ENCODE measurements around the gene SUSD1. TPM values are rescaled to one million over a fixed set of nuclear protein-coding genes. Genes with fewer than 3 reads are reported as not detected.
"Not testable (repeated sequence)": the region's sequence is repeated elsewhere in the genome, so short reads cannot be mapped to it uniquely, and the experiment has no call there.

The SUSD1 gene
- total and polyA plus RNA-seq, 3 experiments from 2014 or later = 5.0 to 18.1 (median 5.3) TPM

- DNase-seq = no peak
- H3K27ac Mint-ChIP-seq = peak overlapping the region in 1 of 8 donors; percentile 23
- no peaks in the 10 kb centered on the region for H3K27me3 ChIP-seq (ENCODE audit: insufficient read depth, low read length, poor library complexity, severe bottlenecking)
- no peak overlapping the region for H3K4me3 ChIP-seq (ENCODE audit: low read length)
- H3K4me3 Mint-ChIP-seq = no peak overlapping the region
- H3K27ac ChIP-seq (ENCODE audit: low read depth, low read length) = no peak overlapping the region
- H3K4me1 Mint-ChIP-seq = no peaks in the 10 kb centered on the region
- ChIA-PET CTCF (no interaction called here), POLR2A (no interaction called here)
- no peaks in the 10 kb centered on the region for H3K9me3 ChIP-seq (ENCODE audit: low read length)
- peaks cover 0 to 11% (median 2%) of the 10 kb centered on the region in 5 donors for H3K9me3 Mint-ChIP-seq
- H3K4me1 ChIP-seq (ENCODE audit: insufficient read depth, low read length) = no peaks in the 10 kb centered on the region
- H3K36me3 ChIP-seq (ENCODE audit: insufficient read depth, low read length) = no peaks in the 10 kb centered on the region
- H3K36me3 Mint-ChIP-seq = peaks cover 2 to 10% (median 5%) of the 10 kb centered on the region in 3 donors
- H3K27me3 Mint-ChIP-seq = no peaks in the 10 kb centered on the region
Measured at GRCh38 chr9:112198646-112199045, 23.5 kb upstream of the SUSD1 start.

DNA sequence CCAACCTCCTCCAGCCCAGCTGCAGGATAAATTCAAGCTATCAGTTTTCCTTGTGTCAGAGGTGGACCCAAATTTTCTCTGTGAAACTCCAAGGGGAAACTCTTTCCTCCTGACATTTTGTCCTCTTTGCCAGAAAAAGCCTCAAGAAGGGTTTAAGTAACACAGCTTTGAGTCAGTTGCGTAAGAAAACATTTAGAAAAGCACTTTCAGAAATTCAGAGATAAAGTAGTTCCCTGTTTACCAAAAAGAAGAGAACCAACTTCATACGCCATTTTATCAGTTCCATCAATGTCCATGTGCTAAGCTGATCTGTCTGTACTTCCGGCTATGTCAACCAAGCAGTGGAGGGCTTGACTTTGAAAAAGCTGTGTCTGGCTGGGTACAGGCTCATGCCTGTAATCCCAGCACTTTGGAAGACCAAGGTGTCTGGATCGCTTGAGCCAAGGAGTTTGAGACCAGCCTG, 19.9 kb upstream of the SUSD1 start:
- H3K4me3 ChIP-seq (ENCODE audit: low read length) = no peak overlapping the region
- no peaks in the 10 kb centered on the region for H3K4me1 ChIP-seq (ENCODE audit: insufficient read depth, low read length)
- H3K27ac ChIP-seq (ENCODE audit: low read depth, low read length) = peak overlapping the region; percentile 25
- no peak for DNase-seq
- ChIA-PET POLR2A (no interaction called here), CTCF (no interaction called here)
- H3K9me3 ChIP-seq (ENCODE audit: low read length) = no peaks in the 10 kb centered on the region
- no peak overlapping the region for H3K4me3 Mint-ChIP-seq
- no peaks in the 10 kb centered on the region for H3K4me1 Mint-ChIP-seq
- H3K36me3 Mint-ChIP-seq = peaks cover 0 to 9% (median 6%) of the 10 kb centered on the region in 3 donors
- H3K27me3 ChIP-seq (ENCODE audit: insufficient read depth, low read length, poor library complexity, severe bottlenecking) = no peaks in the 10 kb centered on the region
- peaks cover 0 to 3% (median 0%) of the 10 kb centered on the region in 5 donors for H3K9me3 Mint-ChIP-seq
- no peaks in the 10 kb centered on the region for H3K36me3 ChIP-seq (ENCODE audit: insufficient read depth, low read length)
- no peak overlapping the region for H3K27ac Mint-ChIP-seq
- H3K27me3 Mint-ChIP-seq = no peaks in the 10 kb centered on the region

GRCh38 chr9:112193572-112194288, 18.6 kb upstream of the SUSD1 start:
- no peaks in the 10 kb centered on the region for H3K9me3 ChIP-seq (ENCODE audit: low read length)
- no peaks in the 10 kb centered on the region for H3K4me1 ChIP-seq (ENCODE audit: insufficient read depth, low read length)
- Mint-ChIP-seq H3K4me1 (no peaks in the 10 kb centered on the region), H3K27me3 (no peaks in the 10 kb centered on the region), H3K9me3 (peaks cover 0 to 3% (median 0%) of the 10 kb centered on the region in 5 donors), H3K36me3 (peaks cover 0 to 7% (median 6%) of the 10 kb centered on the region in 3 donors), H3K27ac (no peak overlapping the region), H3K4me3 (no peak overlapping the region)
- DNase-seq = no peak
- no peaks in the 10 kb centered on the region for H3K36me3 ChIP-seq (ENCODE audit: insufficient read depth, low read length)
- CTCF ChIA-PET = no interaction called here
- POLR2A ChIA-PET = no interaction called here
- no peaks in the 10 kb centered on the region for H3K27me3 ChIP-seq (ENCODE audit: insufficient read depth, low read length, poor library complexity, severe bottlenecking)
- H3K4me3 ChIP-seq (ENCODE audit: low read length) = no peak overlapping the region
- no peak overlapping the region for H3K27ac ChIP-seq (ENCODE audit: low read depth, low read length)

- peak overlapping the region in 1 of 8 donors; percentile 34 for H3K27ac Mint-ChIP-seq
- not testable (repeated sequence) for H3K9me3 Mint-ChIP-seq, H3K27me3 Mint-ChIP-seq
Measured at GRCh38 chr9:112190320-112190719, 15.2 kb upstream of the SUSD1 start.

DNA sequence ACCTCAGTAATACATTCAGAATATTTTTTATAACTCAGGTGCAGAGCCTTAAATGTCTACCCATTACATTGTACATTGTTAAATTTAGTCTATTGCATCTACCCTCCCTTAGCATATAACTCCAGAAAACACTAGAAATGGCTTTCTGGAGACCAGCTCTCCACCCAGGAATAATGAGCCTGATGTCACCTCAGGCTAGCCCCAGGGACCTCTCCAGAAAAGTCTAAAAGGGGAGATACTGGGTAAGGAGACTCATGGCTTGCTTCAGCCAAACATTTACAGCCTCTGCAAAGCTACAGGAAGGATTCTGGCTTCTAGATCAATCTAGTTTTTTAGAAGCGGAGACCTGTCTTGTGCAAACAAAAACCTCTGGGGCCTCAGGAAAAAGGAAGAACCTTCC, 13.8 kb upstream of the SUSD1 start:
- Histone ChIP-seq H3K27ac (ENCODE audit: low read depth, low read length) (no peak overlapping the region), H3K4me3 (ENCODE audit: low read length) (no peak overlapping the region), H3K36me3 (ENCODE audit: insufficient read depth, low read length) (no peaks in the 10 kb centered on the region), H3K9me3 (ENCODE audit: low read length) (no peaks in the 10 kb centered on the region), H3K27me3 (ENCODE audit: insufficient read depth, low read length, poor library complexity, severe bottlenecking) (no peaks in the 10 kb centered on the region), H3K4me1 (ENCODE audit: insufficient read depth, low read length) (no peaks in the 10 kb centered on the region)
- no peaks in the 10 kb centered on the region for H3K4me1 Mint-ChIP-seq
- no peak overlapping the region for H3K4me3 Mint-ChIP-seq
- DNase-seq = no peak
- H3K27ac Mint-ChIP-seq = no peak overlapping the region
- CTCF ChIA-PET = interaction anchor here (1.8 kb wide), 1 partner anchor 8 kb away, joined by 7 read pairs; no protein-coding TSS in a partner anchor
- peaks cover 0 to 1% of the 10 kb centered on the region in 2 donors for H3K27me3 Mint-ChIP-seq
- POLR2A ChIA-PET = no interaction called here
- peaks cover 0 to 3% (median 0%) of the 10 kb centered on the region in 5 donors for H3K9me3 Mint-ChIP-seq
- H3K36me3 Mint-ChIP-seq = peaks cover 0 to 6% (median 4%) of the 10 kb centered on the region in 3 donors

More at GRCh38 chr9:112190320-112190719, 15.2 kb upstream of the SUSD1 start:
- H3K4me3 ChIP-seq (ENCODE audit: low read length); H3K27ac ChIP-seq (ENCODE audit: low read depth, low read length); CTCF ChIA-PET; POLR2A ChIA-PET; H3K9me3 ChIP-seq (ENCODE audit: low read length); H3K36me3 ChIP-seq (ENCODE audit: insufficient read depth, low read length); H3K27me3 ChIP-seq (ENCODE audit: insufficient read depth, low read length, poor library complexity, severe bottlenecking); H3K4me1 ChIP-seq (ENCODE audit: insufficient read depth, low read length); H3K36me3 Mint-ChIP-seq; H3K4me3 Mint-ChIP-seq; H3K4me1 Mint-ChIP-seq; DNase-seq: not testable (repeated sequence)

GRCh38 chr9:112187404-112187803, 12.3 kb upstream of the SUSD1 start:
- no peaks in the 10 kb centered on the region for H3K4me1 ChIP-seq (ENCODE audit: insufficient read depth, low read length)
- no peaks in the 10 kb centered on the region for H3K27me3 ChIP-seq (ENCODE audit: insufficient read depth, low read length, poor library complexity, severe bottlenecking)
- H3K4me1 Mint-ChIP-seq = peaks cover 0 to 5% (median 3%) of the 10 kb centered on the region in 3 donors
- H3K36me3 Mint-ChIP-seq = peaks cover 0 to 6% (median 4%) of the 10 kb centered on the region in 3 donors
- H3K36me3 ChIP-seq (ENCODE audit: insufficient read depth, low read length) = no peaks in the 10 kb centered on the region
- no peak overlapping the region for H3K27ac Mint-ChIP-seq
- DNase-seq = no peak
- H3K9me3 ChIP-seq (ENCODE audit: low read length) = no peaks in the 10 kb centered on the region
- POLR2A ChIA-PET = no interaction called here
- H3K4me3 Mint-ChIP-seq = no peak overlapping the region
- H3K27me3 Mint-ChIP-seq = peaks cover 0 to 1% of the 10 kb centered on the region in 2 donors
- H3K4me3 ChIP-seq (ENCODE audit: low read length) = no peak overlapping the region
- CTCF ChIA-PET = interaction anchor here (1.8 kb wide), 1 partner anchor 9 kb away, joined by 7 read pairs; no protein-coding TSS in a partner anchor
- peaks cover 0 to 3% (median 0%) of the 10 kb centered on the region in 5 donors for H3K9me3 Mint-ChIP-seq
- no peak overlapping the region for H3K27ac ChIP-seq (ENCODE audit: low read depth, low read length)

- peaks cover 0 to 6% (median 4%) of the 10 kb centered on the region in 3 donors for H3K36me3 Mint-ChIP-seq
- Histone ChIP-seq H3K4me1 (ENCODE audit: insufficient read depth, low read length) (no peaks in the 10 kb centered on the region), H3K4me3 (ENCODE audit: low read length) (no peak overlapping the region), H3K27ac (ENCODE audit: low read depth, low read length) (no peak overlapping the region), H3K27me3 (ENCODE audit: insufficient read depth, low read length, poor library complexity, severe bottlenecking) (no peaks in the 10 kb centered on the region), H3K9me3 (ENCODE audit: low read length) (no peaks in the 10 kb centered on the region), H3K36me3 (ENCODE audit: insufficient read depth, low read length) (no peaks in the 10 kb centered on the region)
- peaks cover 0 to 3% (median 0%) of the 10 kb centered on the region in 5 donors for H3K9me3 Mint-ChIP-seq
- ChIA-PET CTCF (no interaction called here), POLR2A (no interaction called here)
- H3K4me3 Mint-ChIP-seq = no peak overlapping the region
- H3K27ac Mint-ChIP-seq = no peak overlapping the region
- no peak for DNase-seq
- peaks cover 0 to 1% of the 10 kb centered on the region in 2 donors for H3K27me3 Mint-ChIP-seq
- H3K4me1 Mint-ChIP-seq = peaks cover 0 to 8% (median 5%) of the 10 kb centered on the region in 3 donors
Measured at GRCh38 chr9:112186695-112187094, 11.6 kb upstream of the SUSD1 start.

DNA sequence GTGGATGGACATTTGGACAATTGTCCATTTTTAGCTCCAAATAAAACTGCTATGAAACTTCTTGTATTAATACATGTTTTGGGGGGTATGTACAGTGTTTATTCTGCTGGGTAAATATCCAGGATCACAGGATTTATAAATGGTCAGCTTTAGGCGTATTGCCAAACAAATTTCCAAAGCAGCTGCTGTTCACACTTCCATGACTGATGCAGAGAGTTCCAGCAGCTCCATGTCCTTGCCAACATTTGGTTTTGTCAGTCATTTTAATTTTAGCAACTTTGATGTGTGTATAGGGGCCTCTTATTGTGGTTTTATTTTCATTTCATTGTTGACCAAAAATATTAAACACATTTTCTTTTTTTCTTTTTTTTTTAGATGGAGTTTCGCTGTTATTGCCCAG, 9.8 kb upstream of the SUSD1 start:
- no peak overlapping the region for H3K4me3 Mint-ChIP-seq
- peaks cover 0 to 2% (median 0%) of the 10 kb centered on the region in 5 donors for H3K9me3 Mint-ChIP-seq
- ChIA-PET POLR2A (no interaction called here), CTCF (interaction anchor here (0.8 to 1.2 kb wide), 2 partner anchors 8 to 153 kb away, joined by 3 read pairs; no protein-coding TSS in a partner anchor)
- no peak overlapping the region for H3K4me3 ChIP-seq (ENCODE audit: low read length)
- H3K36me3 ChIP-seq (ENCODE audit: insufficient read depth, low read length) = no peaks in the 10 kb centered on the region
- no peaks in the 10 kb centered on the region for H3K27me3 ChIP-seq (ENCODE audit: insufficient read depth, low read length, poor library complexity, severe bottlenecking)
- H3K4me1 Mint-ChIP-seq = peaks cover 15 to 25% (median 21%) of the 10 kb centered on the region in 3 donors
- DNase-seq = no peak
- H3K9me3 ChIP-seq (ENCODE audit: low read length) = no peaks in the 10 kb centered on the region
- peaks cover 16% of the 10 kb centered on the region for H3K4me1 ChIP-seq (ENCODE audit: insufficient read depth, low read length)
- no peaks in the 10 kb centered on the region for H3K36me3 Mint-ChIP-seq
- H3K27ac Mint-ChIP-seq = no peak overlapping the region
- peaks cover 0 to 2% of the 10 kb centered on the region in 2 donors for H3K27me3 Mint-ChIP-seq
- H3K27ac ChIP-seq (ENCODE audit: low read depth, low read length) = no peak overlapping the region

All from CD8-positive, alpha-beta memory T cell (primary cell).